Heart right ventricle (tissue), 16 donors: ENCODE results near the gene PTBP3. TPM values are rescaled to one million over a fixed set of nuclear protein-coding genes. Genes with fewer than 3 reads are reported as not detected.

Source experiments
- ATAC-seq, 8 donors: fragments of 200-7000 bp; cut with Tn5 transposase; one replicate each; pipeline ENCODE4 v1.9.1; 2020; ENCODE audit warnings: mild to moderate bottlenecking in 8 of 8, moderate library complexity in 8 of 8, moderate number of reproducible peaks in 1 of 8
- DNase-seq, 2 donors: peaks; one replicate each; pipeline ENCODE4 v3.0.0-alpha.2; 2020
- H3K27ac ChIP-seq, 10 donors: fragments of 200-600 bp; sonication (generic) in 2 of 10; one replicate each; pipeline versions ENCODE4 v1.5.0 to v1.8.0; 2020 to 2022; ENCODE audit warnings: mild to moderate bottlenecking in 3 of 10
- H3K27me3 ChIP-seq, 7 donors: fragments of 200-600 bp; one replicate each; pipeline ENCODE4 v1.8.0; 2021 to 2022; ENCODE audit warnings: mild to moderate bottlenecking in 2 of 7
- H3K36me3 ChIP-seq, 9 donors: fragments of 200-600 bp; sonication (generic) in 1 of 9; one replicate each; pipeline versions ENCODE4 v1.5.0 to v1.8.0; 2020 to 2022; ENCODE audit warnings: mild to moderate bottlenecking in 2 of 9
- H3K4me1 ChIP-seq, 9 donors: fragments of 200-600 bp; sonication (generic) in 1 of 9; one replicate each; pipeline versions ENCODE4 v1.5.0 to v1.8.0; 2020 to 2022; ENCODE audit warnings: mild to moderate bottlenecking in 4 of 9
- H3K4me3 ChIP-seq, 10 donors: fragments of 200-600 bp; sonication (generic) in 2 of 10; one replicate each; pipeline versions ENCODE4 v1.5.0 to v1.8.0; 2020 to 2022; ENCODE audit warnings: mild to moderate bottlenecking in 7 of 10, moderate library complexity in 2 of 10
- H3K9me3 ChIP-seq, 11 donors: fragments of 200-600 bp in 10 of 11; sonication (generic) in 2 of 11; one replicate each; pipeline versions ENCODE4 v1.5.0 to v1.8.0; 2013 to 2022; ENCODE audit warnings: mild to moderate bottlenecking in 2 of 11, control low read depth in 1 of 11, moderate library complexity in 1 of 11
- WGBS, 2 donors: extraction: QIAGEN DNeasy Blood & Tissue Kit; methylation state at CpG; one replicate each; pipeline ENCODE4 v1.1.7; 2013; ENCODE audit warnings: inconsistent platforms in 1 of 2; 5-methylcytosine and 5-hydroxymethylcytosine counted together
- intact Hi-C, 10 donors: fragments of 100-400 bp; cut with DNase I; formaldehyde crosslinking; loops; one replicate each; pipeline versions ENCODE4 v1.11.1 to v1.14.2; 2022
- polyA plus RNA-seq, 2 donors: library from polyadenylated mRNA; stranded (reverse); fragments of 200-250 nt; gene quantifications; one replicate each; pipeline ENCODE4 v1.2.3, GENCODE V29; 2013
- total RNA-seq, 10 donors: library from RNA; stranded (reverse); fragmentation: NEBNext Ultra II Directional in 3 of 10; extraction: Animal tissue kit (Norgen Biotek cat#: 25700) in 3 of 10; gene quantifications; one replicate each; pipeline versions ENCODE4 v1.2.1 to v1.2.4, GENCODE V29; 2021 to 2023
- TF ChIP-seq, protein P1 (sequence below), 9 donors: fragments of 200-600 bp; sonication (generic) in 2 of 9; IDR thresholded peaks; one replicate each; pipeline versions ENCODE4 v1.5.0 to v1.8.0; 2021 to 2022; ENCODE audit warnings: antibody characterized with exemption in 9 of 9, mild to moderate bottlenecking in 5 of 9, moderate library complexity in 1 of 9
- donor health status: Arrhythmogenic right ventricular cardiomyopathy.
- donor health status: ischemic (EF 13 %, LVEDD 7.1; RV severe dilation, severe dysfunction).
- donor health status: healthy with polysubstance abuse.
- donor health status: DM: no; HTN: yes; CAD: no.
- donor health status: DM: no; HTN: no; CAD: no.
- donor health status: ischemic (EF 25% LVEDD 6.9; RV normal size, moderate dysfunction).
- donor health status: ischemic (EF 25% LVEDD 5.7; RV mildly dilated, moderate dysfunction).
- donor health status: healthy.
- donor health status: DM: yes; HTN: yes; CAD: no.
- donor health status: Ischemic cardiomyopathy.
- donor health status: ischemic (EF 35%, LVEDD 5.7; RV mildly dilated, moderate dysfunction).
- donor health status: nonischemic (EF 11% LVEDD 7.7; RV severe dilation, severe dysfunction).
- donor health status: DM: yes; HTN: yes; CAD: no.
- donor health status: PGD.
- donor health status: ischemic (EF 29% LVEDD 5.4; RV normal size, mild dysfunction).
- donor health status: nonischemic (EF 23%, LVEDD 6.1; RV moderate dilation, normal function).

Gene PTBP3
- total and polyA plus RNA-seq, 12 donors, result 3.7 to 35.5 (median 15.7) TPM

DNA sequence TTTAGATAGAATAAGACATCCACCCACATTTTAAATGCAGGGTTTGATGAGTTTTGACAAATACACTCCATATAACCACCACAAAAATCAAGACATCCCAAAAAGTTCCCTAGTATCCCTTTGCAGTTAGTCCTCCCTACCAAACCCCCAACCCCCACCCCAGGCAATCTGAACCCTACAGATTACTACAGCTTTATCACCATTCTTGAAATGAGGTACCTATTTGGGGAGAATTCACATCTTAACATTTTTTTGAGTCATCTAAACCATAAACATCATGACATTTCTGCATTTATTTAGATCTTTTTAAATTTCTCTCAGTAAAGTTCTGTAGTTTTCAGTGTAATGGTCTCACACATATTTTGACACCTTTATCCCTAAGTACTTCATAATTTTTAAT, 53.9 kb downstream of the PTBP3 start:
- intact Hi-C loops, result no loop called here

GRCh38 chr9:112278152-112278551, 55.3 kb downstream of the PTBP3 start:
- Histone ChIP-seq H3K4me3 (no peak overlapping the region), H3K4me1 (peaks cover 0 to 35% (median 9%) of the 10 kb centered on the region in 9 donors), H3K36me3 (peaks cover 0 to 10% (median 0%) of the 10 kb centered on the region in 9 donors), H3K27me3 (no peaks in the 10 kb centered on the region), H3K9me3 (no peaks in the 10 kb centered on the region), H3K27ac (no peak overlapping the region)
- DNase-seq (no peak), ATAC-seq (no peak)
- 30 to 32% methylated on average over 3 of the region's 3 CpGs for WGBS, 2 donors
- intact Hi-C loops, result no loop called here
- TF ChIP-seq, protein P1, sequence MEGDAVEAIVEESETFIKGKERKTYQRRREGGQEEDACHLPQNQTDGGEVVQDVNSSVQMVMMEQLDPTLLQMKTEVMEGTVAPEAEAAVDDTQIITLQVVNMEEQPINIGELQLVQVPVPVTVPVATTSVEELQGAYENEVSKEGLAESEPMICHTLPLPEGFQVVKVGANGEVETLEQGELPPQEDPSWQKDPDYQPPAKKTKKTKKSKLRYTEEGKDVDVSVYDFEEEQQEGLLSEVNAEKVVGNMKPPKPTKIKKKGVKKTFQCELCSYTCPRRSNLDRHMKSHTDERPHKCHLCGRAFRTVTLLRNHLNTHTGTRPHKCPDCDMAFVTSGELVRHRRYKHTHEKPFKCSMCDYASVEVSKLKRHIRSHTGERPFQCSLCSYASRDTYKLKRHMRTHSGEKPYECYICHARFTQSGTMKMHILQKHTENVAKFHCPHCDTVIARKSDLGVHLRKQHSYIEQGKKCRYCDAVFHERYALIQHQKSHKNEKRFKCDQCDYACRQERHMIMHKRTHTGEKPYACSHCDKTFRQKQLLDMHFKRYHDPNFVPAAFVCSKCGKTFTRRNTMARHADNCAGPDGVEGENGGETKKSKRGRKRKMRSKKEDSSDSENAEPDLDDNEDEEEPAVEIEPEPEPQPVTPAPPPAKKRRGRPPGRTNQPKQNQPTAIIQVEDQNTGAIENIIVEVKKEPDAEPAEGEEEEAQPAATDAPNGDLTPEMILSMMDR (IDR thresholded peaks at IDR 0.05), result no peak

More for the DNA sequence above, 53.9 kb downstream of the PTBP3 start:
- Histone ChIP-seq H3K9me3 (peaks cover 0 to 12% (median 4%) of the 10 kb centered on the region in 11 donors), H3K27me3 (no peaks in the 10 kb centered on the region), H3K4me3 (no peak overlapping the region), H3K27ac (no peak overlapping the region), H3K36me3 (peaks cover 0 to 21% (median 0%) of the 10 kb centered on the region in 9 donors), H3K4me1 (peaks cover 0 to 21% (median 4%) of the 10 kb centered on the region in 9 donors)
- DNase-seq, result no peak
- TF ChIP-seq, protein P1 (IDR thresholded peaks at IDR 0.05), result no peak
- ATAC-seq, result no peak

DNA sequence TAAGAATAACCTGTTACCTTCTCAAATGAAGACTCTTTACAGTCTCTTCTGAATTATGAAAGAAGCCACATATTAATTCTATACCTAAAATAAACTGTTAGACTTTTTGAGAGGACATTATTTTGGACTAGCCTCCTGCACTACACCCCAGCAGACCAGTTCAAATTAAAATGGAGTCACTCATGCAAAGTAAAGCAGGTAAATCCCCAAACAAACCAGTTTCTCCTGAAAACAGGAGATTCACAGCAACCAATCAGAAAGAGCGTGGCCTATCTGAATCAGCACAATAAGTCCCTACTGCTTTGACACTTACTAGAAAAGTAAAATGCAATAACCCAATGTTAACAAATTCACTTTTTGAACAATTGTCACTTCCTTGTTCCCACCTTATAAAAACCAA, 58.8 kb downstream of the PTBP3 start:
- TF ChIP-seq, protein P1 (IDR thresholded peaks at IDR 0.05), result no peak
- H3K27me3 ChIP-seq, result no peaks in the 10 kb centered on the region
- intact Hi-C loops, result no loop called here
- H3K4me1 ChIP-seq, result peaks cover 0 to 35% (median 11%) of the 10 kb centered on the region in 9 donors
- no peaks in the 10 kb centered on the region for H3K9me3 ChIP-seq
- no peak overlapping the region for H3K4me3 ChIP-seq
- WGBS, 2 donors, result 100% methylated on average over 1 of the region's 1 CpG
- H3K27ac ChIP-seq, result no peak overlapping the region
- H3K36me3 ChIP-seq, result peaks cover 0 to 22% (median 0%) of the 10 kb centered on the region in 9 donors
- ATAC-seq, result no peak
- DNase-seq, result no peak

- Histone ChIP-seq H3K4me1 (peaks cover 0 to 35% (median 11%) of the 10 kb centered on the region in 9 donors), H3K9me3 (no peaks in the 10 kb centered on the region), H3K27me3 (no peaks in the 10 kb centered on the region), H3K27ac (no peak overlapping the region), H3K36me3 (peaks cover 0 to 22% (median 0%) of the 10 kb centered on the region in 9 donors), H3K4me3 (no peak overlapping the region)
- intact Hi-C loops, result no loop called here
- ATAC-seq (no peak), DNase-seq (no peak)
- 64 to 66% methylated on average over 3 of the region's 3 CpGs for WGBS, 2 donors
- TF ChIP-seq, protein P1 (IDR thresholded peaks at IDR 0.05), result no peak
Observed at GRCh38 chr9:112273876-112274275, 59.5 kb downstream of the PTBP3 start.
